HUES48 (cell line): ENCODE measurements around the gene UNC119.

Experiments
- H3K27ac ChIP-seq: one replicate; pipeline ENCODE4 v1.7.0; 2013; ENCODE audit warnings: low read depth, low read length, inconsistent platforms
- H3K27me3 ChIP-seq: 2 replicates; pipeline ENCODE4 v1.6.1; 2013; ENCODE audit warnings: mild to moderate bottlenecking, low read length; ENCODE audit not compliant: control insufficient read depth, insufficient read depth
- H3K36me3 ChIP-seq: 2 replicates; pipeline ENCODE4 v1.6.1; 2013; ENCODE audit warnings: low read length; ENCODE audit not compliant: control insufficient read depth, insufficient read depth
- H3K4me1 ChIP-seq: 2 replicates; pipeline ENCODE4 v1.6.1; 2013; ENCODE audit warnings: mild to moderate bottlenecking, low read length; ENCODE audit not compliant: control insufficient read depth, insufficient read depth
- H3K4me3 ChIP-seq: 2 replicates; pipeline ENCODE4 v1.5.1; 2013; ENCODE audit warnings: mild to moderate bottlenecking, low read depth, low read length
- H3K9ac ChIP-seq: 2 replicates; pipeline ENCODE4 v1.6.1; 2013; ENCODE audit warnings: mild to moderate bottlenecking, low read depth, low read length, moderate library complexity
- H3K9me3 ChIP-seq: 2 replicates; pipeline ENCODE4 v1.6.1; 2013; ENCODE audit warnings: low read length; ENCODE audit not compliant: control insufficient read depth, insufficient read depth

UNC119 gene

DNA sequence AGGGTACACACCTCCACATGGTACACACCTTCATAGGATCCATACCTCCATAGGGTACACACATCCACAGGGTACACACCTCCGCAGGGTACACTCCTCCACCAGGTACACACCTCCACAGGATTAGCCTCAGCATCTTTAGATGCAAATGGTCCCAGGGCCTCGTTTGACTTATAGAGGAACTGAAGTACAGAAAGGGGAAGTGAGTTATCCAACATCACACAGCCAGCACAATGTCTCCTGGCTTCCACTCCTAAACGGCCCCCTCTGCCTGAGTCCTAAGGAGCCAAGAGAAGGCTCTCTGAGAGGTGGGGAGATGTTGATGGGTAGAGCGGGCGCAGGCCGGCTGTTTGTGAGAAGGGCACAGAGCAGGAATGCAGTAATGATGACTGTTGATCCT, 34.3 kb downstream of the UNC119 start:
- H3K9ac ChIP-seq = no peak overlapping the region
- no peaks in the 10 kb centered on the region for H3K27me3 ChIP-seq
- no peak overlapping the region for H3K27ac ChIP-seq
- no peaks in the 10 kb centered on the region for H3K9me3 ChIP-seq
- no peak overlapping the region for H3K4me3 ChIP-seq
- no peaks in the 10 kb centered on the region for H3K36me3 ChIP-seq
- H3K4me1 ChIP-seq = no peaks in the 10 kb centered on the region

GRCh38 chr17:28515518-28515917, 36.9 kb downstream of the UNC119 start:
- Histone ChIP-seq H3K27ac (no peak overlapping the region), H3K36me3 (no peaks in the 10 kb centered on the region), H3K4me1 (no peaks in the 10 kb centered on the region), H3K9ac (no peak overlapping the region), H3K9me3 (no peaks in the 10 kb centered on the region), H3K4me3 (no peak overlapping the region), H3K27me3 (no peaks in the 10 kb centered on the region)

DNA sequence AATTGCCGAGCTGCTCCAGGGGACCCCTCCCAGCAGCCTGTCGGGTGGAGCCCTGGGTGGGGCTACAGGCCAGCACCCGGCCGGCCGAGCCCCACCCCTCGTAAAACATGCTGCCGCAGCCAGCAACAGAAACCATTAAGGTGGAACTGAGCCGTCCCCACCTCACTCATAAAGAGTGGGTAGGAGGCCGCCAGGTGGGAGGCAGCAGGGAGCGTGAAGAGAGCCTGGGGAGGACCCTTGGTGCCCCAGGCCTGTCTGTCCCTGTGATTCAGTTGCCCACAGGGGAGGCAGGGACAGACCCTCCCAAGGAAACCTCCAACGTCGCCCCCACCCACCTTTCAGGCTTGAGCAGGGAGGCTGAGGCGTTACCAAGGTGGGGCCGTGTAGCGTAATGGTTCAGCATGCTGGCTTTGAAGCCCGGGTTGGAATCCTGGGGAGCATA, 37.8 kb downstream of the UNC119 start:
- Histone ChIP-seq H3K9ac (no peak overlapping the region), H3K4me3 (no peak overlapping the region), H3K27ac (no peak overlapping the region), H3K9me3 (no peaks in the 10 kb centered on the region), H3K36me3 (no peaks in the 10 kb centered on the region), H3K27me3 (no peaks in the 10 kb centered on the region), H3K4me1 (no peaks in the 10 kb centered on the region)

DNA sequence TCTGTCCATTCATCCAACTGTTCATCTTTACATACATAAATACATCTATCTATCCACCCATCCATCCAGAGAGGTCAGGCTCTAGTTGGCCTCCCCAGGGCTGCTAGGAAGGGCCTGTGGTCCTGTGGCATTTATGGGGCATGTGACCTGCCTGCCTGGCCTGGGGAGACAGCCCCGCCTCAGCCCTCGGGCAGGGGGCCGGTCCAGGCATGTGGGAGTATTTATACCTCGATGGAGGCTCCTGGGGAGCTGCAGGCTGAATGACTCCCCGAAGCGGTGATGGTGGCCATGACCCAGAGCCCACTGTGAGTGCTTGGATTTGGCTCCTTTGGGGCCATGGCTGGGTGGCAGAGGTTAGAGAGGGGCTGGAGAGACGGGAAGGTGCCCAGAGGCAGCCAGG, 38.9 kb downstream of the UNC119 start:
- Histone ChIP-seq H3K36me3 (no peaks in the 10 kb centered on the region), H3K27ac (no peak overlapping the region), H3K4me1 (no peaks in the 10 kb centered on the region), H3K4me3 (no peak overlapping the region), H3K9me3 (no peaks in the 10 kb centered on the region), H3K27me3 (0 out of 2 replicates have a peak, but pooled peaks cover 2% of the 10 kb centered on the region), H3K9ac (no peak overlapping the region)

DNA sequence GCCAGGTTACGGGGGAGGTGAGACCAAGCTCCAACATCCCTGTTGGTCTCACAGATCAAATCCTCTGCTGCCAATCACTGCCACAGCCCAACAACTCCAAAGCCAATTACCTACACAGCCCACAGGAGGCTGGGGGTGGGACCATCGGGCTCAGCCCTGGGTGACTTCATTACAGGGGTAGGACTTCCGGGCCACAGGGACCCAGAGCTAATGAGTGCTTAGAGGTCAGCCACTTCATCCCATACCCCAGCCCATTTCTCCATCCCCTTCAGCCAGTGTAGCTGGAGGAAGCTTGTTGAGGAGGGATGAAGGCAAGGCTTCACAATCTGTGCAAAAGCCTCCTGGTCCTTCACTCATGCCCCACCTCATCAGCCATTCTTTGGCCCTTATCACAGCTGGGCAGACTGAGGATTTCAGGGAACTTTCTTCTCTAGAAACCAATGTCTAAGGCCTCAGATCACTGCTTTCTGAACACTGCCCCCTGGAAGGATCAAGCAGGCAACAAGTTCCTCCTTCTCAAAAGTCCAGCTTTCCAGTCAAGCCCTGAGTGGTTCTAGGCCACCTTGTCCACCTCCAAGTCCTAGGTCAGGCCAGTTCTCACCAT, 40.5 kb downstream of the UNC119 start:
- H3K9me3 ChIP-seq = no peaks in the 10 kb centered on the region
- H3K4me1 ChIP-seq = peaks cover 4% of the 10 kb centered on the region; the same call in 1 of the 2 replicates
- no peak overlapping the region for H3K27ac ChIP-seq
- no peak overlapping the region for H3K4me3 ChIP-seq
- no peaks in the 10 kb centered on the region for H3K36me3 ChIP-seq
- no peak overlapping the region for H3K9ac ChIP-seq
- peaks cover 2% of the 10 kb centered on the region; the same call in 1 of the 2 replicates for H3K27me3 ChIP-seq

GRCh38 chr17:28509789-28510188, 42.6 kb downstream of the UNC119 start:
- Histone ChIP-seq H3K36me3 (no peaks in the 10 kb centered on the region), H3K9ac (no peak overlapping the region), H3K4me3 (no peak overlapping the region), H3K4me1 (peaks cover 4% of the 10 kb centered on the region; the same call in 1 of the 2 replicates), H3K27me3 (peaks cover 2% of the 10 kb centered on the region; the same call in 1 of the 2 replicates), H3K27ac (no peak overlapping the region), H3K9me3 (no peaks in the 10 kb centered on the region)

DNA sequence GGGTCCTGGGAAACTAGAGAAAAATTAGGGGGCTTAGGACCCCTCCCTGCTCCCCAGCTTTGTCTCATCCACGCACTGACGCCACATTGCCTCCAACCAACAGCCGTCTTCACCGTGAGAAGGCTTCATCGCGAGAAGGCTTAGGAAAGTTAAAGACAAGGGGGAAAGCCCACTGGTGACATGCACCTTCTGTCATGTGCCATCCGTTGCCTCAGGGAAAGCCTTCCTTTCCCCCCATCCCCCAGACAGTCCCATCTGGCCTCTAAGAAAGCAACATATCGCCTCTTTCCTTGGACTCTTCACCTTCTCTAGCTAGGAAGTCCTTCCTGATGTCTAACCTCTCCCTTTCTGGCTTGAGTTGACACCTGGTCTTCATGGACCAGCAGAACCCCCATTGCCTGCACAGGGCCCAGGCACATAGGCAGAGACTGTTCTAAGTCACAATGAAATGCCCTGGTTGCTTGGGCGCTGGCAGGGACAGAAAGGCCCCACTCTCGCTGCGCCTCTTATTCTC, 44.2 kb downstream of the UNC119 start:
- no peak overlapping the region for H3K27ac ChIP-seq
- H3K9me3 ChIP-seq = no peaks in the 10 kb centered on the region
- H3K27me3 ChIP-seq = peaks cover 2% of the 10 kb centered on the region; the same call in 1 of the 2 replicates
- H3K36me3 ChIP-seq = no peaks in the 10 kb centered on the region
- H3K9ac ChIP-seq = no peak overlapping the region
- no peak overlapping the region for H3K4me3 ChIP-seq
- peaks cover 4% of the 10 kb centered on the region; the same call in 1 of the 2 replicates for H3K4me1 ChIP-seq

GRCh38 chr17:28507567-28508203, 44.7 kb downstream of the UNC119 start:
- Histone ChIP-seq H3K36me3 (no peaks in the 10 kb centered on the region), H3K9ac (no peak overlapping the region), H3K4me3 (no peak overlapping the region), H3K4me1 (peaks cover 4% of the 10 kb centered on the region; the same call in 1 of the 2 replicates), H3K9me3 (no peaks in the 10 kb centered on the region), H3K27ac (no peak overlapping the region), H3K27me3 (peaks cover 2% of the 10 kb centered on the region; the same call in 1 of the 2 replicates)

- Histone ChIP-seq H3K4me1 (peaks cover 4% of the 10 kb centered on the region; the same call in 1 of the 2 replicates), H3K27ac (no peak overlapping the region), H3K36me3 (no peaks in the 10 kb centered on the region), H3K4me3 (no peak overlapping the region), H3K27me3 (peaks cover 2% of the 10 kb centered on the region; the same call in 1 of the 2 replicates), H3K9me3 (no peaks in the 10 kb centered on the region), H3K9ac (no peak overlapping the region)
These were observed 45.5 kb downstream of the UNC119 start for GRCh38 chr17:28506763-28507487.

- Histone ChIP-seq H3K4me1 (peaks cover 9% of the 10 kb centered on the region; the same call in 1 of the 2 replicates), H3K9ac (no peak within 1 kb of the TSS), H3K9me3 (no peaks in the 10 kb centered on the region), H3K4me3 (no peak within 1 kb of the TSS), H3K36me3 (no peaks in the 10 kb centered on the region), H3K27me3 (peaks cover 2% of the 10 kb centered on the region; the same call in 1 of the 2 replicates), H3K27ac (no peak within 1 kb of the TSS)
These were observed 46.3 kb downstream of the UNC119 start, which contains the start of gene FOXN1 for GRCh38 chr17:28505986-28506665. Gene FOXN1 (plus strand): TSS chr17:28506348. CDS start chr17:28523970, 17,622 bp downstream.
